Lung (tissue), 12 donors: ENCODE measurements around the gene GPX7. TPM values are rescaled to one million over a fixed set of nuclear protein-coding genes. Genes with fewer than 3 reads are reported as not detected.

ENCODE experiments used
- ATAC-seq: fragments of 200-7000 bp; cut with Tn5 transposase; one replicate; pipeline ENCODE4 v1.9.1; 2020; ENCODE audit warnings: moderate number of reproducible peaks; ENCODE audit not compliant: insufficient read depth, low FRiP score
- DNase-seq, 3 donors: peaks; one replicate each; pipeline ENCODE4 v3.0.0-alpha.2; 2013 to 2017
- H3K27ac ChIP-seq, 2 donors: one replicate each; pipeline ENCODE4 v1.5.1; 2013; ENCODE audit warnings: mild to moderate bottlenecking in 2 of 2, moderate library complexity in 2 of 2, control low read depth in 1 of 2, inconsistent platforms in 1 of 2, low read depth in 1 of 2, low read length in 1 of 2
- H3K27me3 ChIP-seq, 3 donors: one replicate each; pipeline ENCODE4 v1.5.1; 2013; ENCODE audit warnings: low read length in 2 of 3; ENCODE audit not compliant: control insufficient read depth in 3 of 3, insufficient read depth in 3 of 3
- H3K36me3 ChIP-seq, 4 donors: one replicate each; pipeline ENCODE4 v1.5.1; 2013; ENCODE audit warnings: low read length in 4 of 4, mild to moderate bottlenecking in 1 of 4, moderate library complexity in 1 of 4; ENCODE audit not compliant: control insufficient read depth in 4 of 4, insufficient read depth in 4 of 4
- H3K4me1 ChIP-seq, 5 donors: one replicate each; pipeline ENCODE4 v1.5.1; 2013; ENCODE audit warnings: low read length in 5 of 5, mild to moderate bottlenecking in 2 of 5, moderate library complexity in 1 of 5; ENCODE audit not compliant: control insufficient read depth in 5 of 5, insufficient read depth in 5 of 5
- H3K4me3 ChIP-seq: one replicate; pipeline ENCODE4 v1.5.1; 2013; ENCODE audit warnings: mild to moderate bottlenecking, control low read depth, moderate library complexity
- H3K9ac ChIP-seq, 2 donors: one replicate each; pipeline ENCODE4 v1.5.1; 2013; ENCODE audit warnings: low read length in 2 of 2, control low read depth in 1 of 2; ENCODE audit not compliant: insufficient read depth in 1 of 2
- H3K9me3 ChIP-seq, 4 donors: one replicate each; pipeline ENCODE4 v1.5.1; 2013; ENCODE audit warnings: low read length in 3 of 4, mild to moderate bottlenecking in 1 of 4, moderate library complexity in 1 of 4; ENCODE audit not compliant: control insufficient read depth in 4 of 4, insufficient read depth in 3 of 4
- WGBS, 2 donors: extraction: QIAGEN DNeasy Blood & Tissue Kit; methylation state at CpG; one replicate each; pipeline ENCODE4 v1.1.7; 2013; 5-methylcytosine and 5-hydroxymethylcytosine counted together
- polyA plus RNA-seq, 2 donors: library from polyadenylated mRNA; stranded (reverse); fragments of 200-250 nt; gene quantifications; one replicate each; pipeline ENCODE4 v1.2.1, GENCODE V29; 2013
- total RNA-seq, 2 donors: library from RNA; depleted of rRNA in 1 of 2; stranded (reverse); fragments of >200 nt in 1 of 2; gene quantifications; one replicate each; pipeline ENCODE4 v1.2.1, GENCODE V29; 2014 to 2021
- TF ChIP-seq, protein P1 (sequence below): IDR thresholded peaks from 2 replicates; pipeline ENCODE4 v1.5.1; 2012; ENCODE audit warnings: mild to moderate bottlenecking; ENCODE audit errors: control extremely low read depth, extremely low read depth
- donor health status: control.
- donor health status: control.
- donor health status: Bipolar disorder and iron deficiency.
- donor health status: healthy.
- donor health status: DM: yes; HTN: yes; CAD: no.

Gene GPX7
- total and polyA plus RNA-seq, 4 donors = 7.3 to 61.4 (median 12.1) TPM

DNA sequence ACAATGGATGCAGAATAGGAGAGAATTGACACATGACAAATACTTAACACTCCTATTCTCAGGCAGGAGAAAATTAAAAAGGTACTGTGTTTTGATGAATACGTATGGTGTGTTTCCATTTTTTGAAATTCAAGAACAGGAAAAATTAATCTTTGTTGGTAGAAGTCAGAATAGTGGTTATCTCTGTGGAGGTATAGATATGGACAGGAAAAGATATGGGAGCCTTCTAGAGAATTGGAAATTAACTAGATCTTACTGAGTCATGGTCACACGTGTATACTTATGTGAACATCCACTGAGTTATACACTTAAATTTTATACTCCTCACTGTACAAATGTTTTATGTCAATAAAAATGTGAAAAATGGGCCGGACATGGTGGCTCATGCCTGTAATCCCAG is 39.4 kb upstream of the GPX7 start:
- no peaks in the 10 kb centered on the region for H3K27me3 ChIP-seq
- no peak overlapping the region for H3K9ac ChIP-seq
- no peak overlapping the region for H3K27ac ChIP-seq
- no peak overlapping the region for H3K4me3 ChIP-seq
- DNase-seq (no peak), ATAC-seq (no peak)
- H3K36me3 ChIP-seq = no peaks in the 10 kb centered on the region
- WGBS, 2 donors = 87 to 90% methylated on average over 3 of the region's 3 CpGs
- TF ChIP-seq, protein P1, sequence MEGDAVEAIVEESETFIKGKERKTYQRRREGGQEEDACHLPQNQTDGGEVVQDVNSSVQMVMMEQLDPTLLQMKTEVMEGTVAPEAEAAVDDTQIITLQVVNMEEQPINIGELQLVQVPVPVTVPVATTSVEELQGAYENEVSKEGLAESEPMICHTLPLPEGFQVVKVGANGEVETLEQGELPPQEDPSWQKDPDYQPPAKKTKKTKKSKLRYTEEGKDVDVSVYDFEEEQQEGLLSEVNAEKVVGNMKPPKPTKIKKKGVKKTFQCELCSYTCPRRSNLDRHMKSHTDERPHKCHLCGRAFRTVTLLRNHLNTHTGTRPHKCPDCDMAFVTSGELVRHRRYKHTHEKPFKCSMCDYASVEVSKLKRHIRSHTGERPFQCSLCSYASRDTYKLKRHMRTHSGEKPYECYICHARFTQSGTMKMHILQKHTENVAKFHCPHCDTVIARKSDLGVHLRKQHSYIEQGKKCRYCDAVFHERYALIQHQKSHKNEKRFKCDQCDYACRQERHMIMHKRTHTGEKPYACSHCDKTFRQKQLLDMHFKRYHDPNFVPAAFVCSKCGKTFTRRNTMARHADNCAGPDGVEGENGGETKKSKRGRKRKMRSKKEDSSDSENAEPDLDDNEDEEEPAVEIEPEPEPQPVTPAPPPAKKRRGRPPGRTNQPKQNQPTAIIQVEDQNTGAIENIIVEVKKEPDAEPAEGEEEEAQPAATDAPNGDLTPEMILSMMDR = no peak
- peaks cover 0 to 5% (median 0%) of the 10 kb centered on the region in 5 donors for H3K4me1 ChIP-seq
- no peaks in the 10 kb centered on the region for H3K9me3 ChIP-seq

DNA sequence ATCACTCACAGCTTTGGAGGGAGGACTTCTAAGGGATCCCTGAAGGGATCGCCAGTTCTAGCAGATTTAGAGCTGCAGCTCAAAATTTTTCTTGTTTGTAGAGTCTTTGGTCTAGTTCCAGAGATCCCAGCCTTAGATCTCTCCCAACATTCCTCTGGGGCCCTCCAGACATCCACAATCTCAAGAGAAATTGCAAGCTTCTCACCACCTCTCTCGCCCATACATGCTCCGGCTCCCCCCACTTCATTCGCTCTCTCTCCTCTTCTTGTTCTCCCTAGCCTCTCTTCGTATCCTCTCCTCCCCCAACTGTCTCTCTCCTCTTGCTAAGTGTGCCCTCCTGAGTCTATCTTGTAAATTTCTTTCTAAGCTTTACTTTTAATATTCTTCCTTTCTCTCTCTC is 34.2 kb upstream of the GPX7 start:
- 56 to 80% methylated on average over 5 of the region's 5 CpGs for WGBS, 2 donors
- Histone ChIP-seq H3K27me3 (no peaks in the 10 kb centered on the region), H3K27ac (no peak overlapping the region), H3K4me1 (peaks cover 0 to 17% (median 3%) of the 10 kb centered on the region in 5 donors), H3K36me3 (no peaks in the 10 kb centered on the region), H3K4me3 (no peak overlapping the region), H3K9ac (peak overlapping the region; percentile 28 to 36), H3K9me3 (no peaks in the 10 kb centered on the region)
- ATAC-seq (no peak), DNase-seq (peak; percentile 29 to 65 (median 48))
- TF ChIP-seq, protein P1 = no peak

DNA sequence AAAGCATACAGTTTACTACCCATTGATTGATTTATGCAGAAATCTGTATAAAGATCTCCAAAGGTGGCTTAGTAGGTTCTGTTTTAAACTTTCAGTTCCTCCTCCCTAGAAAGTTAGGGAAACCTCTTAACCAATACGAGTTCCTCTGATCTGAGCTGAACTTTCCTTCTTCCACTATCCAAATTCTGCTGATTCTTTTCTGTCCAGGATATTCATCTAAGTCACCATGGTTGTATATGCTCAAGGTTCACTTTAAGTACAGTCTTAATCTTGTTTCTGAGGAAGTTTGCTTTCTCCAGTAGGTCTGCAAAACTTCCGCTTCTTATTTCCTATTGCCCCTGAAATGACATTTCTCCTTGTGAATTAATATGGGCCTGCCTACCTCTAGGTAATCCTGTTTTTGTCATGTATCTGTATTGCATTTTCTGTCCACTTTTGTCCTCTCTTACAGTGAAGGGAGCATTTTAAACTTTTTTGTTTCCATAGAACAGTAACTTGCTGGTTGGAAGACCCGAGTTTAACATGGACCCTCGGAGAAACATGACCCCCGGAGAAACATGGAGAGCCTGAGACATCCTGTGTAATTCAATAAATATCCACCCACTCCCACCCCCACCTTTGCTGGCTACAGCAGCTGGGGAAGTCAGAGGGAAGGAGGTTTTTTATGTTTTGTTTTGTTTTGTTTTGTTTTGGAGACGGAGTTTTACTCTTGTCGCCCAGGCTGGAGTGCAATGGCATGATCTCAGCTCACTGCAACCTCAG is 32.5 kb upstream of the GPX7 start:
- peak; percentile 41 for ATAC-seq
- H3K9me3 ChIP-seq = no peaks in the 10 kb centered on the region
- WGBS, 2 donors = 34 to 43% methylated on average over 7 of the region's 7 CpGs
- no peak overlapping the region for H3K9ac ChIP-seq
- no peak overlapping the region for H3K4me3 ChIP-seq
- no peaks in the 10 kb centered on the region for H3K27me3 ChIP-seq
- H3K27ac ChIP-seq = no peak overlapping the region
- no peaks in the 10 kb centered on the region for H3K36me3 ChIP-seq
- DNase-seq = peak in 2 of 3 donors; percentile 31 to 38
- TF ChIP-seq, protein P1 = no peak
- H3K4me1 ChIP-seq = peaks cover 0 to 17% (median 3%) of the 10 kb centered on the region in 5 donors
